Ectodermal cell (in vitro differentiated cells): ENCODE results near the gene MSI2.

Experiments
- H3K27ac ChIP-seq: 2 replicates; pipeline ENCODE4 v1.7.0; 2013; ENCODE audit warnings: mild to moderate bottlenecking, low read depth, low read length; ENCODE audit not compliant: insufficient read depth, poor library complexity, severe bottlenecking
- H3K27me3 ChIP-seq: 2 replicates; pipeline ENCODE4 v1.7.0; 2013; ENCODE audit warnings: mild to moderate bottlenecking, low read length; ENCODE audit not compliant: insufficient read depth, control insufficient read depth, poor library complexity, severe bottlenecking
- H3K36me3 ChIP-seq: one replicate; pipeline ENCODE4 v1.7.0; 2013; ENCODE audit warnings: low read length; ENCODE audit not compliant: control insufficient read depth, insufficient read depth
- H3K4me1 ChIP-seq: one replicate; pipeline ENCODE4 v1.7.0; 2013; ENCODE audit warnings: low read length; ENCODE audit not compliant: control insufficient read depth, insufficient read depth
- H3K4me3 ChIP-seq: 2 replicates; pipeline ENCODE4 v1.7.0; 2013; ENCODE audit warnings: low read depth, low read length, control low read depth; ENCODE audit not compliant: insufficient read depth
- H3K9me3 ChIP-seq: 2 replicates; pipeline ENCODE4 v1.7.0; 2013; ENCODE audit warnings: mild to moderate bottlenecking, low read length, moderate library complexity; ENCODE audit not compliant: control insufficient read depth
- WGBS, 2 experiments: methylation state at CpG; one replicate each; pipeline ENCODE4 v1.1.7; 2013; ENCODE audit warnings: missing lambda C conversion rate in 2 of 2; 5-methylcytosine and 5-hydroxymethylcytosine counted together

The MSI2 gene

DNA sequence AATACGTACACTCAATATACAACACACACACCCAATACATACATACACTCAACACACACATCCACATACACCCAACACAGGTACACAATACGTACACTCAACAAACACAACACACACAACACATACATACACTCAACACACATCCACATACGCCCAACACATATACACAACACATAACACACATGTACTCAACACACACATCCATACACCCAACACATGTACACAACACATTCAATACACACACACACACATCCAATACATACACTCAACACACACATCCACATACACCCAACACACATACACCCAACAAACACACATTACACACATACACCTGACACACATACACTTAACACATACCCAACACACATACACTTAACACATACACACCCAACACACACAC lies 392.9 kb downstream of the MSI2 start:
- no peak overlapping the region for H3K4me3 ChIP-seq
- no peaks in the 10 kb centered on the region for H3K36me3 ChIP-seq
- WGBS, 2 experiments, result 88 to 93% methylated on average over 3 of the region's 3 CpGs
- H3K9me3 ChIP-seq, result no peaks in the 10 kb centered on the region
- H3K27ac ChIP-seq, result no peak overlapping the region
- H3K4me1 ChIP-seq, result peaks cover 19% of the 10 kb centered on the region
- no peaks in the 10 kb centered on the region for H3K27me3 ChIP-seq

DNA sequence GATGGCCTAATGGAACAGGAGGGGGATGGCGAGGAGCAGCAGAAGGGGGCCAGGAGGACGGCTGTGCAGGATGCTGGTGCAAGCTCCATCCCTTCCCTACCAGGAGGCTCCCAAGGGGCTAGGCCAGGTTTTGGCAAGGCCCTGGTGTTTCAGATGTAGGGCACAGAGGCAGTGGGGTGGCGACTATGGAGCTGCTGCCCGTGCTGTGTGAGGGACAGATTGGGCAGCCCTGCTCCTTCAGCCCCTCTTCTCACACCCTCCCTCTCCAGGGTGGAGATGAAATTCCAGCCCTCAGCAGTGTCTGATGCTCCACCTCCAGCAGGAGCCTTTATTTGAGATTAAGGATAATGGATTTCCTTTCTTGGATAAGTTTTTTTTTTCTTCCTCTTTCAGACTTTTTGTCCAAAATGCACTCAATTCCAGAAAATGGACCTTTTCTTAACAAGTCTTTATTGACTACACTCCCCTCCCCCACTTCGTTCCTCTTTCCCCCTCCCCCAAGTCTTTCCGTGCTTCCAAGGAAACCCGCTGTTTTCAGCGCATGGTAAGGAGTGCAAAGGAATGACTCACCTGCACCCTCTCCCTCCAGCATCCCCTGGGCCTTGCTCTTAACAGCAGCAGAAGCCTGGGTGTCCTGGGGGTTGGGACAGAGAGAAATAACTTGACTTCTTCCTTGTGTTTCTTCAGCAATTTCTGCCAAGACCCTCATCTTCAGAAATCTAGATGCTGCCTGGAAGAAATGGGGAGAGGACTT lies 393.6 kb downstream of the MSI2 start:
- peaks cover 19% of the 10 kb centered on the region for H3K4me1 ChIP-seq
- H3K27ac ChIP-seq, result no peak overlapping the region
- H3K36me3 ChIP-seq, result no peaks in the 10 kb centered on the region
- H3K27me3 ChIP-seq, result no peaks in the 10 kb centered on the region
- no peaks in the 10 kb centered on the region for H3K9me3 ChIP-seq
- 40 to 42% methylated on average over 7 to 8 of the region's 8 CpGs for WGBS, 2 experiments
- no peak overlapping the region for H3K4me3 ChIP-seq

DNA sequence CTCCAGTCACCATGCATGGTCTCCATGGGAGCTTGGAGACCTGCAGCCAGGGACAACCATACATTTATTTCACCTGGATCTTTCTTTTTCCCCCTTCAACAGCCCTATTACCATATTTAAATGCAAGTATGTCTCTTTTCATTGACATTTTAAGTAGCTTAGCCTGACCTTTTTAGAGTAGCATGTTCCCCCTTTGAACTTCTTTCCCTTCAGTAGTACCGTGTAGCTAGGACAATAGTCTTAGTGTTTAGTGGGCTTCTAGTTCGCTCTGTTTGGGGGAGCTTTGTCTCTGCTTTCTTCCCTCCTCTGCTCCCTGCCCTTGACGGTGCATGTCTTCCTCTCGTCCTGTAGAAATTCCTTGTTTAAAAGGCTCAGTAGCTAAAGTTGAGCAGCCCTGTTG lies 394.2 kb downstream of the MSI2 start:
- 50 to 51% methylated on average over 4 of the region's 4 CpGs for WGBS, 2 experiments
- no peaks in the 10 kb centered on the region for H3K9me3 ChIP-seq
- H3K36me3 ChIP-seq, result no peaks in the 10 kb centered on the region
- no peak overlapping the region for H3K27ac ChIP-seq
- no peak overlapping the region for H3K4me3 ChIP-seq
- no peaks in the 10 kb centered on the region for H3K27me3 ChIP-seq
- H3K4me1 ChIP-seq, result peaks cover 19% of the 10 kb centered on the region

DNA sequence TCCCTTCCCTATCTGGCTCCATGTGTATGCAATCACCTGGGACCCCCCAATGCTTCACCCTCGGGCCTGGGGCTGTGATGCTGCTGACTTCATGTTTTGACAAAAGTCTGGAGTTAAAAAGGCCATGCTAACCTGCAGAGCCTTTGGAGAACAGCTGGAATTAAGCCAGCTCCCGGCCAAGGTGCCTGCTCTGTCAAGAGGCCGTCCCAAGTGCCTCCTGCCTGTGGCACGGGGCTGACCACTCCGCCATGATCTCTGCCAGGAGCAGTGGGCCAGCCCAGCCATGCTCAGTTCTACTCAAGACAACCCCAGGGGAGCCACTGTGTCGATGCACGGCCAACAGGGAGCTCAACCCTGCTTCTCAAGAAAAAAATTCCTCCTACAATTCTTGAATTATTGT lies 395.1 kb downstream of the MSI2 start:
- H3K27me3 ChIP-seq, result no peaks in the 10 kb centered on the region
- H3K4me3 ChIP-seq, result no peak overlapping the region
- WGBS, 2 experiments, result 95% methylated on average over 7 of the region's 7 CpGs
- H3K4me1 ChIP-seq, result peaks cover 19% of the 10 kb centered on the region
- H3K9me3 ChIP-seq, result no peaks in the 10 kb centered on the region
- H3K27ac ChIP-seq, result no peak overlapping the region
- H3K36me3 ChIP-seq, result no peaks in the 10 kb centered on the region

DNA sequence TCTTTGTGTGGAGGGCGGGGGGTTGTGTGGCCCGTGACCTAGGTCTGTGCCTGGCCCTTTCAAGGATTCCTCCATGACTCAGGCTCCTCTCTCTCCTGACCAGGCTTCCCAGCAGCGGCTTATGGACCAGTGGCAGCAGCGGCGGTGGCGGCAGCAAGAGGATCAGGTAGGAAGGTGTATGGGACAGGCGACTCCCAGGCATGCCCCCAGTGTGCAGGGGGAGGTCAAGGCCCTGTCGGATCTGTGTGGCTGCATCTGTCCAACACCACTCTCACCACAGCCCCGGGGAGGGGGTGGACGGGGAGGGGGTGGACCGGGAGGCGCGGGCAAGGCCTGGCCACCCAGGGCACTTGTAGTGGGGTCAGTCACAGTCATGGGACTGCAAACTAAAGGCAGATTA lies 395.7 kb downstream of the MSI2 start:
- WGBS, 2 experiments, result 93 to 95% methylated on average over 12 to 13 of the region's 13 CpGs
- no peak overlapping the region for H3K4me3 ChIP-seq
- no peak overlapping the region for H3K27ac ChIP-seq
- peaks cover 19% of the 10 kb centered on the region for H3K4me1 ChIP-seq
- H3K36me3 ChIP-seq, result no peaks in the 10 kb centered on the region
- H3K9me3 ChIP-seq, result no peaks in the 10 kb centered on the region
- H3K27me3 ChIP-seq, result no peaks in the 10 kb centered on the region

DNA sequence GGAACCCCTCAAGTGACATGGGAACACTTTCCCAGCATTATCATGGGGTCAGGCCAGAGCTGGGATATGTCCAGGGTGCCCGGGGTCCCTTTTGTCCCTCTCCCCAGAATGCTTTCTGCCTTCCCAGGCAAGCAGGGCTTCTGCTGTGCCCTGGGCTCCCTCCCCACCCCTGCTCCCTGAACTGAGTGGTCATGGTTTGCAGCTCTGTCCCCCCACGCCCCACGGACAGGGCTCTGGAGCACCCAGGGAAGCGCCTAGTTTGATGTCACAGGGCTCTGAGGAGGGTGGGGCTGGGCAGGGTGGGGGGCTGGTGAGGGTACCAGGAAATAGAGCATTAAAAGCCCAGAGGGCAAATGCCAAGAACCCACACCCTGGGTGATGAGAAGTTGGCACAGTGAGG lies 396.5 kb downstream of the MSI2 start:
- Histone ChIP-seq H3K27ac (no peak overlapping the region), H3K4me3 (no peak overlapping the region), H3K27me3 (no peaks in the 10 kb centered on the region), H3K9me3 (no peaks in the 10 kb centered on the region), H3K36me3 (no peaks in the 10 kb centered on the region), H3K4me1 (peaks cover 19% of the 10 kb centered on the region)
- WGBS, 2 experiments, result 88 to 93% methylated on average over 4 of the region's 4 CpGs

DNA sequence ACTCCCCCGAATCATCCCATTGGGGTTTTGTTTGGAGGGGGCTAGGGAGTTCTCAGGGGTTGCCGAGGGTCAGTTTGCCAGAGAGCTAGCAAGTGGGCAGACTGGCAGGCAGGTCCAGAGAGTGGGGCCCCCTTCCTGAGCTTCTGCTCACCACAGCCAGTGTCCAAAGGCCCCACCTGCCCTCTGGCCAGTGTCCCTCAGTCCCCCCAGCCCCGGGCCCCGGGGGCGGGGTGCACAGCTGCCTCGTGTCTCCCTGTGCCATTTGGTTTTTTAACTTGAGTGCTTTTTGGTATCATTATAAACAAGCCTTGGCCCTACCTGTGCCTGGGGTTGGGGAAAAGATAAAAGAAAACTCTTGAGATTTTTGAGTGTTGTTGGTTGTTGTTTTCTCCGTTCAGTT lies 397.0 kb downstream of the MSI2 start:
- Histone ChIP-seq H3K9me3 (no peaks in the 10 kb centered on the region), H3K4me3 (no peak overlapping the region), H3K36me3 (no peaks in the 10 kb centered on the region), H3K27me3 (no peaks in the 10 kb centered on the region), H3K27ac (no peak overlapping the region), H3K4me1 (peaks cover 19% of the 10 kb centered on the region)
- WGBS, 2 experiments, result 96 to 99% methylated on average over 6 of the region's 7 CpGs

DNA sequence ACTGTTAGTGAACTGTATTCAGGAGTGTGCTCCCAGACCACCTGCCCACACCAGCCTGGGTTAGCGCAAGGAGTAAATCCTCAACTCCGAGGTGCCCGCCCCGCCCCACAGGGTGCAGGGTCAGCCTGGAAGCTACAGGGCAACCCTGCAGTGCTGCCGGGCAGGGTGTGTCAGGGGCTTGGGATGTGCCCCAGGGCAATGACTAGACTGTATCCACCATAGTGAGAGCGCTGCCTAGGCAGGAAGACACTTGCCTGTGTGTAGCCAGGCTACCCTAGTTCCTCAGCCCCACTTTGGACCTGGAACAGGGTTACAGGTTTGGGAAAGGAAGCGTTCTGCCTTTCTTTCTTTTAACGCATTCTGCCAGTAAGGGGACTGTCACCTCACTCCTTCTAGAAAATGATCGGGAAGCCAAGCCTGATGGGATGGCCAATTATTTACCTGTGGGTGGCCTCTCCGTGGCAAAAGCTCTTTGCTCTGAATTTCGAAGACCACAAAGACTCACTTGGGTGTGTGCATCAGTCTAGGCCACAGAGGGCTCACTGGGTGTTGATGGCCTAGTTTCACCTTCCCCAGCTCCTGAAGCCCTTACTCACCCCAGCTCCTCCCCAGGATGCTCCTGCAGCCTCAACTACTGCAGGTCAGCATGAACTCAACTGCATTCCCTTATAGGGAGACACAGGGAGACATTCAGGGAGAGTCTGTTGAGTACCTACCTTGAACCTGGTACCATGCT lies 397.9 kb downstream of the MSI2 start:
- Histone ChIP-seq H3K9me3 (no peaks in the 10 kb centered on the region), H3K4me3 (no peak overlapping the region), H3K27ac (no peak overlapping the region), H3K27me3 (no peaks in the 10 kb centered on the region), H3K4me1 (peaks cover 13% of the 10 kb centered on the region), H3K36me3 (no peaks in the 10 kb centered on the region)
- WGBS, 2 experiments, result 92 to 94% methylated on average over 11 of the region's 11 CpGs

DNA sequence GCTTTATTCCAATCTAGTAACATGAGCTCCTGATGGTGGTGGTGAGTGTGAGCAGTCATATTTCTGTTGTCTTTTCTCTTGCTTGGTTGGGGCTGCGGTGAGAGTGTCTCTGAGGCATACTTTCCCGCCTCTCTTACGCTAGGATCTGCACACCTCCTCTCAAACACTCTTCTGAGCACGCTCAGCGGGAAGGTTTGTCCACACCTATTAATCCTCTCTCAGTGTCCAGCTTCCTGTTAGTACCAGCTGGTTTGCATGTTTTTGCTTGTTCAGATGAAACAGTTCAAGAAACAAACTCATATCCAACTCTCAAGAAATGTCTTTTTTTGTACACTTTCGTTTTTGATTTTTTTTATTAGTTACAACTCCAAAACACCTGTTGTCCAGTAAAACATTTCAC lies 399.2 kb downstream of the MSI2 start:
- WGBS, 2 experiments, result 95 to 96% methylated on average over 6 of the region's 6 CpGs

DNA sequence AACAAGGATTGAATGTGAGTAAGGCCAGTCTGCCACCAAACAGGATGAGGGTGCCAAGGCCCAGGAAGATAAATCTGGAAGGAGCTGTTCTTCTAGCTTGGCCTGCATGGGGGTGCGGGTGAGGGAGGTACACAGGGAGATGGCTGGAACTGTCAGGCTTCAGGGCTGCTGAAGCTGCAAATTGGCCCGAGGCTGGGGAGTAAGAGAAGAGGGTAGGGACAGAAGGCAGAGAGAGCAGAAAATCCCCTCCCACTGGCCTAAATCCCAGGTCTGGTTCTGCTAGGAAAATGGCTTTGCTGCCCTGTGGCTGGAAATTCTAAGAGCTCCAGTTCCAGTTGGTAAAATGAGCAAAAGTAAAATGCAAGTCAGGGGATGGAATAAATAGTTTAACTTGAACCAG lies 400.9 kb downstream of the MSI2 start:
- 94 to 97% methylated on average over 2 of the region's 2 CpGs for WGBS, 2 experiments
- Histone ChIP-seq H3K4me1 (peaks cover 13% of the 10 kb centered on the region), H3K9me3 (no peaks in the 10 kb centered on the region), H3K27ac (no peak overlapping the region), H3K36me3 (no peaks in the 10 kb centered on the region), H3K27me3 (no peaks in the 10 kb centered on the region), H3K4me3 (no peak overlapping the region)

More for the DNA sequence above, 399.2 kb downstream of the MSI2 start:
- Histone ChIP-seq H3K27me3 (no peaks in the 10 kb centered on the region), H3K36me3 (no peaks in the 10 kb centered on the region), H3K9me3 (no peaks in the 10 kb centered on the region), H3K4me3 (no peak overlapping the region), H3K4me1 (no peaks in the 10 kb centered on the region), H3K27ac (no peak overlapping the region)
